H1 (cell line): ENCODE data around the gene MCL1. TPM values are rescaled to one million over a fixed set of nuclear protein-coding genes. Genes with fewer than 3 reads are reported as not detected.

ENCODE experiments used
- CTCF ChIA-PET: fragments of 300-600 bp; sonication (Branson Sonifier 250); formaldehyde crosslinking; loops from one replicate; lab custom pipeline; 2021; ENCODE audit not compliant: partially characterized antibody; lab: Charles Lee
- POLR2A ChIA-PET: fragments of 300-600 bp; sonication (Branson Sonifier 250); formaldehyde crosslinking; loops from one replicate; lab custom pipeline; 2021; ENCODE audit warnings: inconsistent platforms; ENCODE audit not compliant: partially characterized antibody; lab: Charles Lee
- DNase-seq, 2 experiments: peaks; one replicate each; pipeline versions ENCODE4 v3.0.0 to v3.0.0-alpha.2; 2010 to 2022; ENCODE audit warnings: low spot score in 2 of 2, low read depth in 1 of 2, mixed read lengths in 1 of 2
- FAIRE-seq: peaks from 2 replicates; lab custom pipeline; 2011; peaks lifted over from hg19 to GRCh38; lab: Jason Lieb, UNC
- H2AFZ ChIP-seq: 2 replicates; pipeline ENCODE4 v1.8.1; 2012; ENCODE audit warnings: low read length, inconsistent platforms
- H2AK5ac ChIP-seq: 2 replicates; pipeline ENCODE4 v1.6.1; 2013; ENCODE audit warnings: low read depth, low read length
- H2BK120ac ChIP-seq: replicated peaks from 2 replicates; pipeline ENCODE3; 2013; ENCODE audit warnings: low read depth, low read length, inconsistent platforms
- H2BK12ac ChIP-seq: 2 replicates; pipeline ENCODE4 v1.6.1; 2013; ENCODE audit warnings: low read depth, low read length
- H2BK15ac ChIP-seq: 2 replicates; pipeline ENCODE4 v1.6.1; 2013; ENCODE audit warnings: low read length
- H2BK20ac ChIP-seq: 2 replicates; pipeline ENCODE4 v1.6.1; 2013; ENCODE audit warnings: low read length
- H2BK5ac ChIP-seq: 2 replicates; pipeline ENCODE4 v1.6.1; 2013; ENCODE audit warnings: low read depth, low read length
- H3K14ac ChIP-seq: 2 replicates; pipeline ENCODE4 v1.6.1; 2013; ENCODE audit warnings: inconsistent platforms; ENCODE audit not compliant: insufficient read length
- H3K18ac ChIP-seq: 2 replicates; pipeline ENCODE4 v1.6.1; 2013; ENCODE audit warnings: low read length; ENCODE audit errors: extremely low read depth
- H3K23ac ChIP-seq: 2 replicates; pipeline ENCODE4 v1.6.1; 2013; ENCODE audit warnings: inconsistent platforms; ENCODE audit not compliant: insufficient read length
- H3K23me2 ChIP-seq: 2 replicates; pipeline ENCODE4 v1.6.1; 2013; ENCODE audit warnings: low read depth, low read length
- H3K27ac ChIP-seq: 2 replicates; pipeline ENCODE4 v1.6.1; 2011; ENCODE audit warnings: low read depth, low read length, inconsistent platforms
- H3K27me3 ChIP-seq, 4 experiments: replicated peaks in 1 of 4; 1 replicate in 1 of 4; 2 replicates in 3 of 4; pipeline versions ENCODE4 v1.6.1 to v1.8.1; 2011 to 2013; ENCODE audit warnings: low read length in 3 of 4, mild to moderate bottlenecking in 3 of 4, inconsistent platforms in 2 of 4, mixed read lengths in 2 of 4, moderate library complexity in 1 of 4; ENCODE audit not compliant: control insufficient read depth in 3 of 4, insufficient read depth in 3 of 4; ENCODE audit errors: extremely low read depth in 1 of 4
- H3K36me3 ChIP-seq, 4 experiments: 2 replicates each; pipeline versions ENCODE4 v1.6.1 to v1.8.1; 2011 to 2013; ENCODE audit warnings: mild to moderate bottlenecking in 4 of 4, low read length in 3 of 4, moderate library complexity in 2 of 4, control low read depth in 1 of 4, inconsistent platforms in 1 of 4; ENCODE audit not compliant: insufficient read depth in 4 of 4, control insufficient read depth in 2 of 4
- H3K4ac ChIP-seq: replicated peaks from 2 replicates; pipeline ENCODE3; 2013; ENCODE audit warnings: low read length, low read depth, mixed read lengths, inconsistent platforms; ENCODE audit not compliant: insufficient read length
- H3K4me1 ChIP-seq, 4 experiments: replicated peaks in 1 of 4; 1 replicate in 1 of 4; 2 replicates in 3 of 4; pipeline versions ENCODE4 v1.6.1 to v1.8.1; 2011 to 2013; ENCODE audit warnings: low read length in 3 of 4, inconsistent platforms in 2 of 4, mixed read lengths in 1 of 4; ENCODE audit not compliant: insufficient read depth in 4 of 4, control insufficient read depth in 3 of 4
- H3K4me2 ChIP-seq, 2 experiments: 2 replicates each; pipeline versions ENCODE4 v1.6.1 to v1.8.1; 2011 to 2013; ENCODE audit warnings: low read depth in 2 of 2, low read length in 2 of 2, control low read depth in 1 of 2, inconsistent platforms in 1 of 2, mild to moderate bottlenecking in 1 of 2; ENCODE audit not compliant: insufficient read depth in 1 of 2
- H3K4me3 ChIP-seq, 4 experiments: fragments of 200-600, 300-600 bp in 1 of 4; sonication (generic), shearing (Covaris generic), sonication (Bioruptor Twin) in 1 of 4; 2 replicates each; pipeline versions ENCODE4 v1.5.1 to v1.8.1; 2011 to 2016; ENCODE audit warnings: low read length in 4 of 4, low read depth in 3 of 4, control low read depth in 2 of 4, inconsistent platforms in 2 of 4, mild to moderate bottlenecking in 2 of 4, mixed read lengths in 1 of 4, moderate library complexity in 1 of 4; ENCODE audit not compliant: insufficient read depth in 2 of 4; ENCODE audit errors: extremely low read depth in 1 of 4
- H3K56ac ChIP-seq: replicated peaks from 2 replicates; pipeline ENCODE3; 2013; ENCODE audit warnings: low read depth, mild to moderate bottlenecking, mixed read lengths, low read length, inconsistent platforms; ENCODE audit not compliant: insufficient read length
- H3K79me1 ChIP-seq: 2 replicates; pipeline ENCODE4 v1.6.1; 2013; ENCODE audit warnings: low read depth, low read length, control low read depth
- H3K79me2 ChIP-seq, 2 experiments: 2 replicates each; pipeline versions ENCODE4 v1.6.1 to v1.8.1; 2012 to 2013; ENCODE audit warnings: low read length in 2 of 2, mild to moderate bottlenecking in 2 of 2, inconsistent platforms in 1 of 2; ENCODE audit not compliant: insufficient read depth in 2 of 2, control insufficient read depth in 1 of 2
- H3K9ac ChIP-seq, 4 experiments: replicated peaks in 1 of 4; 1 replicate in 1 of 4; 2 replicates in 3 of 4; pipeline versions ENCODE4 v1.6.1 to v1.8.1; 2011 to 2013; ENCODE audit warnings: low read depth in 3 of 4, low read length in 3 of 4, control low read depth in 2 of 4, mild to moderate bottlenecking in 2 of 4, moderate library complexity in 2 of 4, inconsistent platforms in 1 of 4; ENCODE audit errors: extremely low read depth in 1 of 4
- H3K9me3 ChIP-seq, 2 experiments: 2 replicates each; pipeline versions ENCODE4 v1.6.1 to v1.8.1; 2012 to 2013; ENCODE audit warnings: mild to moderate bottlenecking in 2 of 2, moderate library complexity in 2 of 2, control low read depth in 1 of 2, inconsistent platforms in 1 of 2, low read depth in 1 of 2, low read length in 1 of 2, mixed read lengths in 1 of 2; ENCODE audit not compliant: insufficient read depth in 2 of 2
- H4K20me1 ChIP-seq, 2 experiments: replicated peaks in 1 of 2; 2 replicates each; pipeline versions ENCODE3 to v1.8.1; 2011 to 2013; ENCODE audit warnings: inconsistent platforms in 2 of 2, low read length in 2 of 2, mild to moderate bottlenecking in 1 of 2; ENCODE audit not compliant: insufficient read depth in 2 of 2, control insufficient read depth in 1 of 2
- H4K5ac ChIP-seq: 2 replicates; pipeline ENCODE4 v1.6.1; 2013; ENCODE audit warnings: low read length, low read depth, mixed read lengths, inconsistent platforms; ENCODE audit not compliant: insufficient read length
- H4K8ac ChIP-seq: 2 replicates; pipeline ENCODE4 v1.8.0; 2013; ENCODE audit warnings: mild to moderate bottlenecking, moderate library complexity, low read length, inconsistent platforms; ENCODE audit not compliant: insufficient read depth; ENCODE audit errors: extremely low read depth
- H4K91ac ChIP-seq: replicated peaks from 2 replicates; pipeline ENCODE3; 2013; ENCODE audit warnings: low read length, mixed read lengths, inconsistent platforms; ENCODE audit not compliant: insufficient read length
- CTBP2 ChIP-seq: IDR thresholded peaks from 2 replicates; pipeline ENCODE4 v1.7.0; 2011; ENCODE audit warnings: borderline replicate concordance, mild to moderate bottlenecking, moderate library complexity, mixed read lengths, low read length; ENCODE audit not compliant: insufficient read depth, insufficient read length
- HDAC6 ChIP-seq: IDR thresholded peaks from one replicate; pipeline ENCODE4 v1.7.1; 2012; ENCODE audit warnings: low read depth, mild to moderate bottlenecking, inconsistent platforms, low read length, moderate library complexity
- JUND ChIP-seq: IDR thresholded peaks from 2 replicates; pipeline ENCODE4 v1.6.1; 2011; ENCODE audit warnings: mild to moderate bottlenecking, improper control_type of control experiment, low read length
- RAD21 ChIP-seq, 2 experiments: IDR thresholded peaks in 1 of 2; conservative IDR thresholded peaks in 1 of 2; 2 replicates each; pipeline ENCODE4 v1.6.1; 2011; ENCODE audit warnings: low read depth in 2 of 2, low read length in 2 of 2, improper control_type of control experiment in 1 of 2, inconsistent platforms in 1 of 2, mild to moderate bottlenecking in 1 of 2, moderate library complexity in 1 of 2
- SP2 ChIP-seq: IDR thresholded peaks from 2 replicates; pipeline ENCODE4 v1.6.1; 2012; ENCODE audit warnings: mild to moderate bottlenecking, low read length, inconsistent platforms
- WGBS, 2 experiments: shearing (Covaris generic) in 1 of 2; methylation state at CpG; one replicate each; pipeline versions ENCODE4 v1.1.6 to v1.1.7; 2013 to 2015; ENCODE audit warnings: low lambda C conversion rate in 2 of 2, mixed read lengths in 2 of 2, inconsistent platforms in 1 of 2, low coverage in 1 of 2, missing lambda C conversion rate in 1 of 2; ENCODE audit not compliant: insufficient replicate concordance in 2 of 2, insufficient coverage in 1 of 2, insufficient read length in 1 of 2; ENCODE audit errors: extremely low coverage in 1 of 2, missing lambda C conversion rate in 1 of 2; 5-methylcytosine and 5-hydroxymethylcytosine counted together
- polyA plus RNA-seq, 7 experiments: library from polyadenylated mRNA; depleted of rRNA in 3 of 7; stranded (reverse) in 5 of 7; unstranded in 2 of 7; fragments of >200 nt in 5 of 7; fragments of 200-250 nt in 2 of 7; gene quantifications; 1 replicate in 5 of 7; 2 replicates in 1 of 7; 4 replicates in 1 of 7; pipeline versions ENCODE4 v1.2.1 to v1.2.3, GENCODE V29; 2011 to 2013; ENCODE audit warnings: missing spikeins in 2 of 7, mixed read lengths in 2 of 7
- total RNA-seq: library from RNA; stranded (reverse); fragmentation: NEBNext Ultra II Directional; extraction: Animal tissue kit (Norgen Biotek cat#: 25700); gene quantifications from 2 replicates; pipeline ENCODE4 v1.2.1, GENCODE V29; 2021
- TF ChIP-seq, protein P1 (sequence below): IDR thresholded peaks from 2 replicates; pipeline ENCODE4 v1.6.1; 2012; ENCODE audit warnings: inconsistent platforms
- TF ChIP-seq, protein P2 (sequence below), 3 experiments: IDR thresholded peaks; 1 replicate in 2 of 3; 2 replicates in 1 of 3; pipeline versions ENCODE4 v1.5.1 to v1.6.1; 2011; ENCODE audit warnings: low read length in 3 of 3, mild to moderate bottlenecking in 3 of 3, inconsistent platforms in 2 of 3, low read depth in 1 of 3, moderate library complexity in 1 of 3; ENCODE audit not compliant: insufficient read depth in 1 of 3; ENCODE audit errors: control extremely low read depth in 1 of 3

Gene MCL1
- total and polyA plus RNA-seq, 2 of the 8 experiments (the other 6 are each of a cell fraction or from before 2014, with no cell fraction given), result 61.1 to 218 TPM

DNA sequence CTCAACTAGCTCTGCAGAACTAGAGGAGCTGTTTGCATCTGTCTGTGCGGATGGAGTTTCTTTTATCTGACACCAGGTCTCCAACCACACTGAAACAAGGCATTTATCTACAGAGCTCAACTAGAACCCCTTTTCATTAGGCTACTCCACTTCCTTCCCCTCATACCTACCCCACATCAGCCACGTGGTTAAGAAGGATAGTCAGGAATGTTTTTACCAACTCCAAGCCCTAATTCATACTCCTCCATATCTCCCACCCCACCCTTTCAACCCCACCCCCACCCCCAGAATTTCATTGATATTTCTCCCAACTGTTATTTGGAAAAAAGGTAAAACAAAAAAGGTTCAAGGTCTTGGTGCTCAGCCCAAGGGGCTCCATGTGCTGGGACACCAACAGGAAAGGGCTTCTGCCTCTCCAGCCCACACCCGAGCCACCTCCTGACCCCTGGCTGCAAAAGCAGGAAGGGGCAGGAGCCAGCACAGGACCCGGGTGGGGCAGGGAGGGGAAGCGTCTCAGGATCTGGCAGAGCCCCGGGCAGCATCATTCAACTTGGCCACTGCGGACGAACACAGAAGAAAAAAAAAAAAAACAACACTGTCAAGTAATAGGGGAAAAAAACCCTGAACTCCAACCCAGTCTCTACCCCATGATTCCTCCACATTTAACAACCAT, 43.0 kb upstream of the MCL1 start:
- H4K20me1 ChIP-seq, result no peaks in the 10 kb centered on the region
- no peaks in the 10 kb centered on the region for H3K9me3 ChIP-seq
- H3K36me3 ChIP-seq, result peaks cover 35 to 78% (median 64%) of the 10 kb centered on the region in 4 experiments
- no peak overlapping the region for H3K4me3 ChIP-seq
- no peak overlapping the region for H3K27ac ChIP-seq
- no peak overlapping the region for H2BK12ac ChIP-seq
- no peaks in the 10 kb centered on the region; the same call in 1 of the 2 replicates for H3K79me1 ChIP-seq
- peak overlapping the region; percentile 66 for H3K4ac ChIP-seq
- FAIRE-seq (no peak), DNase-seq (no peak)
- H3K9ac ChIP-seq, result no peak overlapping the region
- no peak overlapping the region for H3K18ac ChIP-seq
- no peak overlapping the region for H3K4me2 ChIP-seq
- POLR2A ChIA-PET, result interaction anchor here (0.9 to 43.5 kb wide), 4 partner anchors 9 to 53 kb away, joined by 3 to 1380 read pairs (median 66); partner anchors contain the start of genes ADAMTSL4 and MCL1
- no peak overlapping the region for H3K56ac ChIP-seq
- H3K14ac ChIP-seq, result no peak overlapping the region
- H4K8ac ChIP-seq, result no peak overlapping the region; the same call in 1 of the 2 replicates
- 65% methylated on average over 5 of the region's 8 CpGs; no CpG with 5 or more reads in 1 of the 2 experiments for WGBS, 2 experiments
- H3K23ac ChIP-seq, result no peak overlapping the region
- H4K5ac ChIP-seq, result no peak overlapping the region
- H4K91ac ChIP-seq, result no peak overlapping the region
- H3K79me2 ChIP-seq, result peaks cover 0 to 18% of the 10 kb centered on the region in 2 experiments; a peak in 2 of 4 replicates
- no peak overlapping the region for H2BK15ac ChIP-seq
- no peak overlapping the region for H2AK5ac ChIP-seq
- no peaks in the 10 kb centered on the region for H3K23me2 ChIP-seq
- no peaks in the 10 kb centered on the region for H3K27me3 ChIP-seq
- H2BK5ac ChIP-seq, result 0 out of 2 replicates have a peak overlapping the region, but pooled peaks have one; percentile 29
- no peak overlapping the region for H2BK20ac ChIP-seq
- no peak overlapping the region for H2AFZ ChIP-seq
- H2BK120ac ChIP-seq, result no peak overlapping the region
- H3K4me1 ChIP-seq, result peaks cover 0 to 7% (median 2%) of the 10 kb centered on the region in 4 experiments; a peak in 1 of 7 replicates
- CTCF ChIA-PET, result interaction anchor here (0.6 to 17.6 kb wide), 11 partner anchors 15 to 509 kb away, joined by 3 to 210 read pairs (median 3); partner anchors contain the start of gene GOLPH3L
- TF ChIP-seq RAD21 (IDR thresholded peaks at IDR 0.05 in 1 of 2, conservative IDR thresholded peaks at IDR 0.05 in 1 of 2; ENCODE audit: low read depth in 2 of 2, low read length in 2 of 2) (peak; percentile 41 to 57; a peak in 3 of 4 replicates), HDAC6 (no peak), SP2 (no peak), JUND (no peak), CTBP2 (no peak)
- TF ChIP-seq, protein P1, sequence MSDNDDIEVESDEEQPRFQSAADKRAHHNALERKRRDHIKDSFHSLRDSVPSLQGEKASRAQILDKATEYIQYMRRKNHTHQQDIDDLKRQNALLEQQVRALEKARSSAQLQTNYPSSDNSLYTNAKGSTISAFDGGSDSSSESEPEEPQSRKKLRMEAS, result no peak
- TF ChIP-seq, protein P2, sequence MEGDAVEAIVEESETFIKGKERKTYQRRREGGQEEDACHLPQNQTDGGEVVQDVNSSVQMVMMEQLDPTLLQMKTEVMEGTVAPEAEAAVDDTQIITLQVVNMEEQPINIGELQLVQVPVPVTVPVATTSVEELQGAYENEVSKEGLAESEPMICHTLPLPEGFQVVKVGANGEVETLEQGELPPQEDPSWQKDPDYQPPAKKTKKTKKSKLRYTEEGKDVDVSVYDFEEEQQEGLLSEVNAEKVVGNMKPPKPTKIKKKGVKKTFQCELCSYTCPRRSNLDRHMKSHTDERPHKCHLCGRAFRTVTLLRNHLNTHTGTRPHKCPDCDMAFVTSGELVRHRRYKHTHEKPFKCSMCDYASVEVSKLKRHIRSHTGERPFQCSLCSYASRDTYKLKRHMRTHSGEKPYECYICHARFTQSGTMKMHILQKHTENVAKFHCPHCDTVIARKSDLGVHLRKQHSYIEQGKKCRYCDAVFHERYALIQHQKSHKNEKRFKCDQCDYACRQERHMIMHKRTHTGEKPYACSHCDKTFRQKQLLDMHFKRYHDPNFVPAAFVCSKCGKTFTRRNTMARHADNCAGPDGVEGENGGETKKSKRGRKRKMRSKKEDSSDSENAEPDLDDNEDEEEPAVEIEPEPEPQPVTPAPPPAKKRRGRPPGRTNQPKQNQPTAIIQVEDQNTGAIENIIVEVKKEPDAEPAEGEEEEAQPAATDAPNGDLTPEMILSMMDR (IDR thresholded peaks at IDR 0.05; ENCODE audit: control extremely low read depth in 1 of 3, insufficient read depth in 1 of 3, low read depth in 1 of 3, low read length in 3 of 3), result peak; percentile 53 to 62 (median 57)
